Adrenal gland (tissue), 19 donors: ENCODE data around the gene MFAP2. TPM values are rescaled to one million over a fixed set of nuclear protein-coding genes. Genes with fewer than 3 reads are reported as not detected.

Source experiments
- DNase-seq, 7 donors: peaks; one replicate each; pipeline ENCODE4 v3.0.0-alpha.2; 2019 to 2020
- H3K27ac ChIP-seq, 5 donors: fragments of 200-600 bp; sonication (generic) in 4 of 5; 1 replicate in 3 of 5; 2 replicates in 2 of 5; pipeline versions ENCODE4 v1.5.1 to v1.8.0; 2016 to 2020; ENCODE audit warnings: mild to moderate bottlenecking in 1 of 5
- H3K27me3 ChIP-seq: fragments of 200-600 bp; 2 replicates; pipeline ENCODE4 v1.8.0; 2021
- H3K36me3 ChIP-seq, 2 donors: fragments of 200-600 bp; replicated peaks in 1 of 2; 1 replicate in 1 of 2; 2 replicates in 1 of 2; pipeline versions ENCODE4 v1.5.1 to v1.8.0; 2018 to 2022
- H3K4me1 ChIP-seq, 2 donors: fragments of 200-600 bp; replicated peaks in 1 of 2; 1 replicate in 1 of 2; 2 replicates in 1 of 2; pipeline versions ENCODE4 v1.5.1 to v1.8.0; 2018 to 2021
- H3K4me3 ChIP-seq, 4 donors: fragments of 200-600 bp; sonication (generic) in 3 of 4; one replicate each; pipeline ENCODE4 v1.5.1; 2016 to 2018
- H3K9me3 ChIP-seq, 3 donors: fragments of 200-600 bp; sonication (generic) in 1 of 3; replicated peaks in 1 of 3; 1 replicate in 2 of 3; 2 replicates in 1 of 3; pipeline versions ENCODE4 v1.5.1 to v1.8.0; 2016 to 2021
- POLR2A ChIP-seq, 2 donors: fragments of 450-650 bp; IDR thresholded peaks; one replicate each; pipeline ENCODE4 v1.6.1; 2017; ENCODE audit warnings: antibody characterized with exemption in 2 of 2, mild to moderate bottlenecking in 2 of 2, moderate library complexity in 1 of 2
- WGBS, 4 donors: extraction: QIAGEN DNeasy Blood & Tissue Kit in 2 of 4; methylation state at CpG; one replicate each; pipeline versions ENCODE4 v1.1.5 to v1.1.7; 2013 to 2017; 5-methylcytosine and 5-hydroxymethylcytosine counted together
- intact Hi-C, 2 donors: fragments of 100-400 bp; cut with DNase I; formaldehyde crosslinking; loops; one replicate each; pipeline versions ENCODE4 v1.14.1 to v1.15.0; 2022 to 2023
- long read RNA-seq, 10 donors: library from polyadenylated mRNA in 3 of 10; unstranded in 2 of 10; stranded (forward) in 1 of 10; transcript quantifications; one replicate each; pipeline ENCODE4 v2.0.0 and lab custom pipeline, GENCODE V29; 2021 to 2026
- polyA plus RNA-seq, 3 donors: library from polyadenylated mRNA; stranded (reverse); fragments of 200-250 nt in 2 of 3; fragments of 350-450 nt in 1 of 3; fragmentation: Illumina TruSeq in 1 of 3; extraction: RNeasy Lipid Tissue Mini Kit (QIAGEN cat#74804) in 1 of 3; gene quantifications; one replicate each; pipeline ENCODE4 v1.2.3, GENCODE V29; 2013 to 2014
- total RNA-seq, 9 donors: library from RNA; depleted of rRNA in 4 of 9; stranded (reverse); fragments of >200 nt in 4 of 9; fragments of 120-200 nt in 1 of 9; fragmentation: NEBNext Ultra II Directional in 1 of 9; extraction: Animal tissue kit (Norgen Biotek cat#: 25700) in 1 of 9; gene quantifications; one replicate each; pipeline versions ENCODE4 v1.1.0 to v1.2.4, GENCODE V29; 2013 to 2023
- TF ChIP-seq, protein P1 (sequence below), 6 experiments: fragments of 450-650 bp in 4 of 6; fragments of 200-600 bp in 2 of 6; sonication (generic) in 1 of 6; IDR thresholded peaks; 1 replicate in 5 of 6; 2 replicates in 1 of 6; pipeline versions ENCODE4 v1.5.1 to v1.8.0; 2016 to 2021; ENCODE audit warnings: antibody characterized with exemption in 6 of 6, mild to moderate bottlenecking in 2 of 6, moderate library complexity in 1 of 6
- donor health status: healthy with polysubstance abuse.
- donor health status: Bipolar disorder and iron deficiency.
- donor health status: DM: yes; HTN: yes; CAD: no.
- donor health status: DM: no; HTN: no; CAD: no.
- donor health status: DM: no; HTN: no; CAD: no.
- donor health status: DM: yes; HTN: yes; CAD: no.

The MFAP2 gene, protein sequence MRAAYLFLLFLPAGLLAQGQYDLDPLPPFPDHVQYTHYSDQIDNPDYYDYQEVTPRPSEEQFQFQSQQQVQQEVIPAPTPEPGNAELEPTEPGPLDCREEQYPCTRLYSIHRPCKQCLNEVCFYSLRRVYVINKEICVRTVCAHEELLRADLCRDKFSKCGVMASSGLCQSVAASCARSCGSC
- total RNA-seq (10 to 100 TPM in 1 of 9 donors, 1 to 10 TPM in 7, under 1 TPM in 1; 0.79 to 16.7 (median 4.3) TPM), polyA plus RNA-seq (10 to 100 TPM in 2 of 3 donors, 1 to 10 TPM in 1; 2.1 to 17.7 (median 12.3) TPM)
- long read RNA-seq, donor 1, partial matches to known transcripts = 0 of 4 reads
- long read RNA-seq, donor 1, other reads (novel, unspliced or antisense) = 0 of 4 reads
- long read RNA-seq, donor 2, partial matches to known transcripts = 0 of 1 reads
- long read RNA-seq, donor 2, other reads (novel, unspliced or antisense) = 0 of 1 reads
- long read RNA-seq, donor 3, partial matches to known transcripts = 0 of 1 reads
- long read RNA-seq, donor 3, other reads (novel, unspliced or antisense) = 0 of 1 reads
- long read RNA-seq, donor 4 = 0 reads
- long read RNA-seq, donor 5, partial matches to known transcripts = 1 of 4 reads
- long read RNA-seq, donor 5, other reads (novel, unspliced or antisense) = 1 of 4 reads
- long read RNA-seq, donor 6, partial matches to known transcripts = 1 of 5 reads
- long read RNA-seq, donor 6, other reads (novel, unspliced or antisense) = 2 of 5 reads
- long read RNA-seq, donor 7, transcript MFAP2-202 (9 exons, 1,260 nt) = major isoform, 6 of 6 reads
- long read RNA-seq, donor 7, partial matches to known transcripts = 0 of 6 reads
- long read RNA-seq, donor 7, other reads (novel, unspliced or antisense) = 0 of 6 reads
- long read RNA-seq, donor 8, transcript MFAP2-202 (9 exons, 1,260 nt) = major isoform, 5 of 6 reads
- long read RNA-seq, donor 8, partial matches to known transcripts = 0 of 6 reads
- long read RNA-seq, donor 8, other reads (novel, unspliced or antisense) = 0 of 6 reads
- long read RNA-seq, donor 9, partial matches to known transcripts = 0 of 2 reads
- long read RNA-seq, donor 9, other reads (novel, unspliced or antisense) = 0 of 2 reads
- long read RNA-seq, donor 10, transcript MFAP2-202 (9 exons, 1,260 nt) = major isoform, 9 of 10 reads
- long read RNA-seq, donor 10, partial matches to known transcripts = 0 of 10 reads
- long read RNA-seq, donor 10, other reads (novel, unspliced or antisense) = 0 of 10 reads

DNA sequence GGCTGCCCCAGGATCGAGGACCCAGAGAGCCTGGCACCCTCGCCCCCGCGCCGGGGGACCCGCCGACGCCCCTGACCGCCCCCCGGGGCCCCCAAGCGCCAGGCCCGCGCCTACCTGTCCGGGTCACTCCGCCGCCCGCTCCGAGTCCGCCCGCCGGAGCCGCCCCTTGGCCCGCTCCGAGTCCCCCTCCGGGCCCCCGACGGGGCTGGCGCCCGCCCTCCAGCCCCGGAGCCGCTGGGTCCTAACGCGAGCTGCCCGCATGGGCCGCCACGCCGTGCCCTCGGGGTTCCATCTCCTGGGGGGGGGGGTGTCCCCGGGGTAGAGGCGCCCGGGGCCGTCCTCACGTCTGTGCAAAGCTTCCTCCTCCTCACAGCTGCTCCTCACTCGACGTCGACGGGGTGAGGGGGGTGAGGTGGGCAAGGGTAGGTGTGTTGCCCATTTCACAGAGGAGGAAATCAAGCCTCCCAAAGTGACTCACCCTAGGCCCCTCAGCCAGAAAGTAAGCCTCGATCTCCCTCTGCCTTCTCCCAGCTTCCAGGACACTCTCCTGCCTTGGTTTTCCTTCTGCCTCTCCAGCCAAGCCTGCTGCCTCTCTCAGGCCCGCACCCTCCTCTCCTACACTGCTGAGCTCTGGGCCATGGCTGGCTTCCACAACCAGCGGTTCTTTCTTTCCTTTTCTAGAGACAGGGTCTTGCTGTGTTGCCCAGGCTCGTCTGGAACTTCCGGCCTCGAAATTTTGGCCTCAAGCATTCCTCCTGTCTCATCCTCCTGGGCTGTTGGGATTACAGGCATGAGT, at the start of gene MFAP2:
Gene MFAP2 (minus strand): TSS at position 148 of the 796 bp plus-strand sequence. CDS start 2,347 bp downstream, outside the sequence.
- Histone ChIP-seq H3K27me3 (peaks cover 5% of the 10 kb centered on the region), H3K27ac (peak within 1 kb of the TSS in 2 of 5 donors; percentile 69 to 80), H3K4me3 (peak within 1 kb of the TSS in 1 of 4 donors; percentile 53), H3K4me1 (no peaks in the 10 kb centered on the region), H3K36me3 (peaks cover 0 to under 1% of the 10 kb centered on the region in 2 donors), H3K9me3 (no peaks in the 10 kb centered on the region)
- intact Hi-C loops = no loop called here
- no peak for TF ChIP-seq POLR2A (IDR thresholded peaks at IDR 0.05)
- TF ChIP-seq, protein P1, sequence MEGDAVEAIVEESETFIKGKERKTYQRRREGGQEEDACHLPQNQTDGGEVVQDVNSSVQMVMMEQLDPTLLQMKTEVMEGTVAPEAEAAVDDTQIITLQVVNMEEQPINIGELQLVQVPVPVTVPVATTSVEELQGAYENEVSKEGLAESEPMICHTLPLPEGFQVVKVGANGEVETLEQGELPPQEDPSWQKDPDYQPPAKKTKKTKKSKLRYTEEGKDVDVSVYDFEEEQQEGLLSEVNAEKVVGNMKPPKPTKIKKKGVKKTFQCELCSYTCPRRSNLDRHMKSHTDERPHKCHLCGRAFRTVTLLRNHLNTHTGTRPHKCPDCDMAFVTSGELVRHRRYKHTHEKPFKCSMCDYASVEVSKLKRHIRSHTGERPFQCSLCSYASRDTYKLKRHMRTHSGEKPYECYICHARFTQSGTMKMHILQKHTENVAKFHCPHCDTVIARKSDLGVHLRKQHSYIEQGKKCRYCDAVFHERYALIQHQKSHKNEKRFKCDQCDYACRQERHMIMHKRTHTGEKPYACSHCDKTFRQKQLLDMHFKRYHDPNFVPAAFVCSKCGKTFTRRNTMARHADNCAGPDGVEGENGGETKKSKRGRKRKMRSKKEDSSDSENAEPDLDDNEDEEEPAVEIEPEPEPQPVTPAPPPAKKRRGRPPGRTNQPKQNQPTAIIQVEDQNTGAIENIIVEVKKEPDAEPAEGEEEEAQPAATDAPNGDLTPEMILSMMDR (IDR thresholded peaks at IDR 0.05) = no peak
- 8 to 46% (median 21%) methylated on average over 9 to 53 of the region's 53 CpGs for WGBS, 4 donors
- no peak for DNase-seq

DNA sequence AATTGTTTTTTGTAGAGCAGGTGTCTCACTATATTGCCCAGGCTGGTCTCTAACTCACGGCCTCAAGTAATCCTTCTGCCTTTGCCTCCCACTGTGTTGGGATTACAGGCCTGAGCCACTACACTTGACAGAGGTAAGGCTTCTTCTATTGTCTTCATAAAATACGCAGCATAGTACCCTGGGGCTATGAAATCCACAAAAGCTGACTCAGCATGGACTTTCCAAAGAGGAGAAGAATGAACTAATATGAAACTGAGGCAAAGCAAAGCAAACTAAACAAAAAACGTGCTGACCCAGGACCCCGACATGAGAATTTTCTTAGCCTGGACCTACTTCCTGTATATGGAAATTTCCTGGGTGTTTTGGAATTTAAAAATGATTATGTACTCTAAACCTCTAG, 49.8 kb upstream of the MFAP2 start:
- TF ChIP-seq, protein P1 (IDR thresholded peaks at IDR 0.05) = no peak
- TF ChIP-seq POLR2A (IDR thresholded peaks at IDR 0.05) = no peak
- Histone ChIP-seq H3K9me3 (no peaks in the 10 kb centered on the region), H3K4me1 (no peaks in the 10 kb centered on the region), H3K27me3 (no peaks in the 10 kb centered on the region), H3K36me3 (peaks cover 0 to 61% of the 10 kb centered on the region in 2 donors), H3K27ac (no peak overlapping the region), H3K4me3 (no peak overlapping the region)
- DNase-seq = no peak
- WGBS, 4 donors = 77 to 89% (median 83%) methylated on average over 4 of the region's 4 CpGs
- intact Hi-C loops = no loop called here

DNA sequence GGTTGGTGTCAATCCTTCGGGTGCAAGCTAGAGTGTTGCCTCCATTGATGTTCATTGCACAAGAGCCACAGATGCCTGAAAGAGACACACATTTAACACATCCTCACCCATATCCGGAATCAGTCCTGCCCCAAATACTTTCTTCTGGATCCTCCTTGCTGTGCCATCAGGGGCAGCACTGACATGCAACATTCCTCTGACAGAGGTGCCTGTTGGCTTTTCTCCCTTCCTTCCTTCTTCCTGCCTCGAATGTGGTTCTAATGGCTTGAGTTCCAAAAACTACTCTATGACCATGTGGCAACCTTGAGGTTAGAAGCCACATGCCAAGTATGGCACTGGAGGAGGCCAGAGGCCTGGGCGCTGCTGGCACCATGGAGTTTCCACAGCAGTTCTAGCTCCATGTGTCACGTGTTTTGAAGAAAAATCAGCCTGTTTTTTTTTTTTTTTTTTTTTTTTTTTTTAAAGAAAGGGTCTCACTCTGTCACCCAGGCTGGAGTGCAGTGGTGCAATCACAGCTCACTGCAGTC, 48.3 kb upstream of the MFAP2 start:
- intact Hi-C loops = no loop called here
- no peaks in the 10 kb centered on the region for H3K9me3 ChIP-seq
- no peaks in the 10 kb centered on the region for H3K27me3 ChIP-seq
- TF ChIP-seq, protein P1 (IDR thresholded peaks at IDR 0.05) = no peak
- no peak for TF ChIP-seq POLR2A (IDR thresholded peaks at IDR 0.05)
- H3K4me3 ChIP-seq = no peak overlapping the region
- H3K4me1 ChIP-seq = no peaks in the 10 kb centered on the region
- DNase-seq = peak in 2 of 7 donors; percentile 44 to 49
- 59 to 73% (median 63%) methylated on average over 5 of the region's 5 CpGs for WGBS, 4 donors
- no peak overlapping the region for H3K27ac ChIP-seq
- peaks cover 0 to 76% of the 10 kb centered on the region in 2 donors for H3K36me3 ChIP-seq
